Measurements from ENCODE around the gene CCR7. TPM values are rescaled to one million over a fixed set of nuclear protein-coding genes. Genes with fewer than 3 reads are reported as not detected.

CCR7 gene
- total and polyA plus RNA-seq, 2 donors (not counting 1 experiment from before 2014, with no cell fraction given): 116 to 481 TPM

- Histone ChIP-seq H3K4me3 (ENCODE audit: control extremely low read depth in 1 of 5, extremely low read depth in 1 of 5, insufficient read depth in 1 of 5, low read depth in 2 of 5, low read length in 4 of 5) (peak overlapping the region; percentile 63 to 94 (median 89)), H3K4me2 (replicated peaks; ENCODE audit: low read depth, low read length, poor library complexity, severe bottlenecking) (peak overlapping the region; percentile 88), H4K20me1 (ENCODE audit: control insufficient read depth, insufficient read depth, low read length, poor library complexity, severe bottlenecking) (peaks cover 14% of the 10 kb centered on the region), H3K4me1 (ENCODE audit: control insufficient read depth in 2 of 2, insufficient read depth in 2 of 2, low read length in 2 of 2) (peaks cover 65 to 73% of the 10 kb centered on the region in 2 donors), H3K9ac (ENCODE audit: low read length) (peak overlapping the region; percentile 99), H2AFZ (ENCODE audit: insufficient read depth, low read depth, low read length, poor library complexity, severe bottlenecking) (no peak overlapping the region), H3K27ac (ENCODE audit: low read length in 2 of 2) (peak overlapping the region; percentile 92 to 98), H3K79me2 (ENCODE audit: control insufficient read depth, insufficient read depth, low read length) (peaks cover 99% of the 10 kb centered on the region), H3K36me3 (replicated peaks in 1 of 2; ENCODE audit: control extremely low read depth in 1 of 2, control insufficient read depth in 1 of 2, extremely low read depth in 1 of 2, insufficient read depth in 2 of 2, low read length in 1 of 2) (peaks cover 0 to 17% of the 10 kb centered on the region in 2 experiments), H3K9me3 (ENCODE audit: control extremely low read depth in 1 of 3, control insufficient read depth in 2 of 3, insufficient read depth in 1 of 3, low read length in 2 of 3) (peaks cover 0 to 2% (median 0%) of the 10 kb centered on the region in 3 donors), H3K27me3 (replicated peaks in 1 of 4; ENCODE audit: control extremely low read depth in 1 of 4, control insufficient read depth in 3 of 4, insufficient read depth in 4 of 4, low read length in 3 of 4) (no peaks in the 10 kb centered on the region)
- WGBS (ENCODE audit: insufficient coverage): 59% methylated on average over 4 of the region's 13 CpGs
- TF ChIP-seq EZH2 (IDR thresholded peaks at IDR 0.05; ENCODE audit: borderline replicate concordance, insufficient read depth, low read depth, low read length, poor library complexity, severe bottlenecking) (no peak), CTCF (IDR thresholded peaks at IDR 0.05) (no peak)
- no peaks in the 10 kb centered on the region for H3K9me3 Mint-ChIP-seq (ENCODE audit: insufficient read depth)
- ChIA-PET POLR2A (interaction anchor here (0.5 to 7.3 kb wide), 13 partner anchors 12 to 1125 kb away, joined by 3 to 132 read pairs (median 5); partner anchors contain the start of genes CASC3, EIF1 and SMARCE1), CTCF (interaction anchor here (1.0 to 25.2 kb wide), 10 partner anchors 12 to 121 kb away, joined by 3 to 634 read pairs (median 30); partner anchors contain the start of gene IGFBP4)
- no peak for DNase-seq
- peak overlapping the region; percentile 92 for H3K4me3 Mint-ChIP-seq
- no peak for ATAC-seq (ENCODE audit: low read depth)
- H3K27me3 Mint-ChIP-seq: no peaks in the 10 kb centered on the region
- peaks cover 55% of the 10 kb centered on the region for H3K4me1 Mint-ChIP-seq
- peak overlapping the region; percentile 94 for H3K27ac Mint-ChIP-seq
- intact Hi-C loops (cut with micrococcal nuclease): loop anchor here (5.0 to 10.0 kb wide), 4 partner anchors 160 to 1103 kb away; no protein-coding TSS in a partner anchor
Measured at GRCh38 chr17:40564195-40564882, 933 bp downstream of the CCR7 start.
